ENCODE results near the gene TCF25. TPM values are rescaled to one million over a fixed set of nuclear protein-coding genes. Genes with fewer than 3 reads are reported as not detected.
A peak's percentile ranks its signal among the peaks of the same experiment; 100 is the strongest.
"Not testable (repeated sequence)": the region's sequence is repeated elsewhere in the genome, so short reads cannot be mapped to it uniquely, and the experiment has no call there.

Gene TCF25
- total and polyA plus RNA-seq, 2 experiments from 2014 or later = 130 to 206 TPM

GRCh38 chr16:89871895-89872294 lies 1.5 kb upstream of the TCF25 start:
- Histone ChIP-seq H3K4me1 (ENCODE audit: insufficient read depth) (peaks cover 19% of the 10 kb centered on the region), H3K36me3 (replicated peaks; ENCODE audit: insufficient read depth, low read depth) (peaks cover 3% of the 10 kb centered on the region), H3K27me3 (no peaks in the 10 kb centered on the region), H3K4me2 (peak overlapping the region; percentile 96), H3K9me2 (replicated peaks; ENCODE audit: insufficient read depth) (no peaks in the 10 kb centered on the region), H4K20me1 (ENCODE audit: insufficient read depth, poor library complexity, severe bottlenecking) (peaks cover 20% of the 10 kb centered on the region), H3K27ac (no peak overlapping the region), H3K79me2 (peaks cover 30% of the 10 kb centered on the region), H3K4me3 (no peak overlapping the region), H2AFZ (no peak overlapping the region), H3K9me3 (ENCODE audit: low read depth) (no peaks in the 10 kb centered on the region)
- 90% methylated on average over 9 of the region's 9 CpGs for WGBS (ENCODE audit: low lambda C conversion rate, missing lambda C conversion rate)
- no peak for DNase-seq (ENCODE audit: low spot score)
- TF ChIP-seq CTCF (IDR thresholded peaks at IDR 0.05; ENCODE audit: poor library complexity) (no peak), EZH2phosphoT487 (IDR thresholded peaks at IDR 0.05; ENCODE audit: low read depth, severe bottlenecking, unreplicated experiment) (no peak), EZH2 (IDR thresholded peaks at IDR 0.05; ENCODE audit: borderline replicate concordance) (no peak)

GRCh38 chr16:89873972-89874689 lies 739 bp downstream of the TCF25 start:
- no peaks in the 10 kb centered on the region for H3K36me3 ChIP-seq (replicated peaks; ENCODE audit: insufficient read depth, low read depth)
- H3K4me1 ChIP-seq (ENCODE audit: insufficient read depth) = peaks cover 19% of the 10 kb centered on the region
- H3K9me2 ChIP-seq (replicated peaks; ENCODE audit: insufficient read depth) = no peaks in the 10 kb centered on the region
- H3K27me3 ChIP-seq = no peaks in the 10 kb centered on the region
- peak overlapping the region; percentile 85 for H2AFZ ChIP-seq
- DNase-seq (ENCODE audit: low spot score) = peak; percentile 98
- 20% methylated on average over 15 of the region's 61 CpGs for WGBS (ENCODE audit: low lambda C conversion rate, missing lambda C conversion rate)
- H3K27ac ChIP-seq = peak overlapping the region; percentile 100
- H3K9me3 ChIP-seq (ENCODE audit: low read depth) = no peaks in the 10 kb centered on the region
- peaks cover 52% of the 10 kb centered on the region for H3K79me2 ChIP-seq
- H4K20me1 ChIP-seq (ENCODE audit: insufficient read depth, poor library complexity, severe bottlenecking) = peaks cover 41% of the 10 kb centered on the region
- TF ChIP-seq CTCF (IDR thresholded peaks at IDR 0.05; ENCODE audit: poor library complexity) = no peak
- TF ChIP-seq EZH2 (IDR thresholded peaks at IDR 0.05; ENCODE audit: borderline replicate concordance) = no peak
- no peak for TF ChIP-seq EZH2phosphoT487 (IDR thresholded peaks at IDR 0.05; ENCODE audit: low read depth, severe bottlenecking, unreplicated experiment)
- H3K4me2 ChIP-seq = peak overlapping the region; percentile 96
- peak overlapping the region; percentile 93 for H3K4me3 ChIP-seq

GRCh38 chr16:89879123-89879522 lies 5.7 kb downstream of the TCF25 start:
- DNase-seq (ENCODE audit: low spot score); H3K36me3 ChIP-seq (replicated peaks; ENCODE audit: insufficient read depth, low read depth); H3K9me2 ChIP-seq (replicated peaks; ENCODE audit: insufficient read depth); H3K4me2 ChIP-seq; H3K9me3 ChIP-seq (ENCODE audit: low read depth); H3K4me1 ChIP-seq (ENCODE audit: insufficient read depth); H3K27me3 ChIP-seq; H3K27ac ChIP-seq; H2AFZ ChIP-seq; H3K4me3 ChIP-seq: not testable (repeated sequence)
- H4K20me1 ChIP-seq (ENCODE audit: insufficient read depth, poor library complexity, severe bottlenecking) = peaks cover 87% of the 10 kb centered on the region
- H3K79me2 ChIP-seq = peaks cover 90% of the 10 kb centered on the region
- WGBS (ENCODE audit: low lambda C conversion rate, missing lambda C conversion rate) = over 99% methylated on average over 16 of the region's 28 CpGs

- TF ChIP-seq CTCF (IDR thresholded peaks at IDR 0.05; ENCODE audit: poor library complexity) (no peak), EZH2 (IDR thresholded peaks at IDR 0.05; ENCODE audit: borderline replicate concordance) (no peak), EZH2phosphoT487 (IDR thresholded peaks at IDR 0.05; ENCODE audit: low read depth, severe bottlenecking, unreplicated experiment) (no peak)
- Histone ChIP-seq H3K79me2 (peaks cover 83% of the 10 kb centered on the region), H3K9me2 (replicated peaks; ENCODE audit: insufficient read depth) (no peaks in the 10 kb centered on the region), H3K27ac (no peak overlapping the region), H3K4me1 (ENCODE audit: insufficient read depth) (no peaks in the 10 kb centered on the region), H2AFZ (no peak overlapping the region), H3K4me2 (no peak overlapping the region), H4K20me1 (ENCODE audit: insufficient read depth, poor library complexity, severe bottlenecking) (peaks cover 84% of the 10 kb centered on the region), H3K36me3 (replicated peaks; ENCODE audit: insufficient read depth, low read depth) (no peaks in the 10 kb centered on the region), H3K9me3 (ENCODE audit: low read depth) (no peaks in the 10 kb centered on the region), H3K4me3 (no peak overlapping the region), H3K27me3 (no peaks in the 10 kb centered on the region)
- DNase-seq (ENCODE audit: low spot score) = no peak
- 94% methylated on average over 18 of the region's 18 CpGs for WGBS (ENCODE audit: low lambda C conversion rate, missing lambda C conversion rate)
These were observed 7.3 kb downstream of the TCF25 start for GRCh38 chr16:89880477-89881367.

All from hepatocyte (in vitro differentiated cells).